ENCODE results near the gene HCN2. TPM values are rescaled to one million over a fixed set of nuclear protein-coding genes. Genes with fewer than 3 reads are reported as not detected.
"Not testable (repeated sequence)": the region's sequence is repeated elsewhere in the genome, so short reads cannot be mapped to it uniquely, and the experiment has no call there.

Gene HCN2
- polyA plus RNA-seq, 2 donors, result 0.65 to 1.4 TPM

GRCh38 chr19:602391-603301 lies 13.0 kb downstream of the HCN2 start:
- Histone ChIP-seq H3K27ac (ENCODE audit: low read depth in 2 of 2, low read length in 1 of 2) (no peak overlapping the region), H3K4me3 (ENCODE audit: low read depth in 1 of 2, low read length in 2 of 2) (no peak overlapping the region), H3K4me1 (ENCODE audit: control insufficient read depth in 2 of 2, insufficient read depth in 2 of 2, low read length in 1 of 2) (no peaks in the 10 kb centered on the region), H3K36me3 (ENCODE audit: control insufficient read depth in 2 of 2, insufficient read depth in 2 of 2, low read length in 1 of 2) (no peaks in the 10 kb centered on the region), H3K27me3 (ENCODE audit: control insufficient read depth in 1 of 2, insufficient read depth in 2 of 2, low read length in 2 of 2) (no peaks in the 10 kb centered on the region), H3K9me3 (ENCODE audit: control insufficient read depth in 2 of 2, insufficient read depth in 1 of 2, low read depth in 1 of 2, low read length in 1 of 2) (peaks cover 0 to 3% of the 10 kb centered on the region in 2 donors)
- 78 to 79% methylated on average over 34 to 35 of the region's 35 CpGs for WGBS, 2 donors

GRCh38 chr19:603302-603639 lies 13.6 kb downstream of the HCN2 start:
- not testable (repeated sequence) for H3K36me3 ChIP-seq (ENCODE audit: control insufficient read depth in 2 of 2, insufficient read depth in 2 of 2, low read length in 1 of 2); H3K27me3 ChIP-seq (ENCODE audit: control insufficient read depth in 1 of 2, insufficient read depth in 2 of 2, low read length in 2 of 2); H3K4me3 ChIP-seq (ENCODE audit: low read depth in 1 of 2, low read length in 2 of 2); H3K27ac ChIP-seq (ENCODE audit: low read depth in 2 of 2, low read length in 1 of 2); H3K4me1 ChIP-seq (ENCODE audit: control insufficient read depth in 2 of 2, insufficient read depth in 2 of 2, low read length in 1 of 2); H3K9me3 ChIP-seq (ENCODE audit: control insufficient read depth in 2 of 2, insufficient read depth in 1 of 2, low read depth in 1 of 2, low read length in 1 of 2)
- 87 to 88% methylated on average over 10 to 13 of the region's 13 CpGs for WGBS, 2 donors

- H3K9me3 ChIP-seq (ENCODE audit: control insufficient read depth in 2 of 2, insufficient read depth in 1 of 2, low read depth in 1 of 2, low read length in 1 of 2); H3K36me3 ChIP-seq (ENCODE audit: control insufficient read depth in 2 of 2, insufficient read depth in 2 of 2, low read length in 1 of 2); H3K27ac ChIP-seq (ENCODE audit: low read depth in 2 of 2, low read length in 1 of 2); H3K27me3 ChIP-seq (ENCODE audit: control insufficient read depth in 1 of 2, insufficient read depth in 2 of 2, low read length in 2 of 2); H3K4me1 ChIP-seq (ENCODE audit: control insufficient read depth in 2 of 2, insufficient read depth in 2 of 2, low read length in 1 of 2); H3K4me3 ChIP-seq (ENCODE audit: low read depth in 1 of 2, low read length in 2 of 2): not testable (repeated sequence)
- 89 to 94% methylated on average over 20 of the region's 20 CpGs for WGBS, 2 donors
Measured at GRCh38 chr19:603779-604178, 14.1 kb downstream of the HCN2 start.

DNA sequence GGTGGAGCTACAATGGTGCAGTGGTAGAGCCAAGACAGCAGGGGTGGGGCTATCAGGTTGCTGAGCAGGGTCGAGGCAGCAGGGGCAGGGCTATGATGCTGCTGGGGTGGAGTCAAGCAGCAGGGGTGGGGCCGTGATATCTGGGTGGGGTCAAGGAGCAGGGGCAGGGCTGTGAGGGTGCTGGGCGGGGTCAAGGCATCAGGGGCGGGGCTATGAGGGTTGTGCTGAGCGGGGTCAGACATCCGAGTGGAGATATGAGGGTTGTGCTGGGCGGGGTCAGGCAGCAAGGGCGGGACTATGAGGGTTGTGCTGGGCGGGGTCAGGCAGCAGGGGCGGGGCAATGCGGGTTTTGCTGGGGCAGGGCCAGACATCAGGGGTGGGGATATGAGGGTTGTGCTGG lies 14.7 kb downstream of the HCN2 start:
- Histone ChIP-seq H3K9me3 (ENCODE audit: control insufficient read depth in 2 of 2, insufficient read depth in 1 of 2, low read depth in 1 of 2, low read length in 1 of 2) (peaks cover 0 to 3% of the 10 kb centered on the region in 2 donors), H3K4me1 (ENCODE audit: control insufficient read depth in 2 of 2, insufficient read depth in 2 of 2, low read length in 1 of 2) (no peaks in the 10 kb centered on the region), H3K36me3 (ENCODE audit: control insufficient read depth in 2 of 2, insufficient read depth in 2 of 2, low read length in 1 of 2) (no peaks in the 10 kb centered on the region), H3K27ac (ENCODE audit: low read depth in 2 of 2, low read length in 1 of 2) (no peak overlapping the region), H3K27me3 (ENCODE audit: control insufficient read depth in 1 of 2, insufficient read depth in 2 of 2, low read length in 2 of 2) (no peaks in the 10 kb centered on the region), H3K4me3 (ENCODE audit: low read depth in 1 of 2, low read length in 2 of 2) (no peak overlapping the region)
- 81 to 89% methylated on average over 11 of the region's 11 CpGs for WGBS, 2 donors

- H3K4me3 ChIP-seq (ENCODE audit: low read depth in 1 of 2, low read length in 2 of 2); H3K9me3 ChIP-seq (ENCODE audit: control insufficient read depth in 2 of 2, insufficient read depth in 1 of 2, low read depth in 1 of 2, low read length in 1 of 2); H3K27ac ChIP-seq (ENCODE audit: low read depth in 2 of 2, low read length in 1 of 2); H3K4me1 ChIP-seq (ENCODE audit: control insufficient read depth in 2 of 2, insufficient read depth in 2 of 2, low read length in 1 of 2); H3K36me3 ChIP-seq (ENCODE audit: control insufficient read depth in 2 of 2, insufficient read depth in 2 of 2, low read length in 1 of 2); H3K27me3 ChIP-seq (ENCODE audit: control insufficient read depth in 1 of 2, insufficient read depth in 2 of 2, low read length in 2 of 2): not testable (repeated sequence)
- WGBS, 2 donors, result 69 to 85% methylated on average over 16 to 34 of the region's 34 CpGs
Measured at GRCh38 chr19:605061-605971, 15.6 kb downstream of the HCN2 start.

DNA sequence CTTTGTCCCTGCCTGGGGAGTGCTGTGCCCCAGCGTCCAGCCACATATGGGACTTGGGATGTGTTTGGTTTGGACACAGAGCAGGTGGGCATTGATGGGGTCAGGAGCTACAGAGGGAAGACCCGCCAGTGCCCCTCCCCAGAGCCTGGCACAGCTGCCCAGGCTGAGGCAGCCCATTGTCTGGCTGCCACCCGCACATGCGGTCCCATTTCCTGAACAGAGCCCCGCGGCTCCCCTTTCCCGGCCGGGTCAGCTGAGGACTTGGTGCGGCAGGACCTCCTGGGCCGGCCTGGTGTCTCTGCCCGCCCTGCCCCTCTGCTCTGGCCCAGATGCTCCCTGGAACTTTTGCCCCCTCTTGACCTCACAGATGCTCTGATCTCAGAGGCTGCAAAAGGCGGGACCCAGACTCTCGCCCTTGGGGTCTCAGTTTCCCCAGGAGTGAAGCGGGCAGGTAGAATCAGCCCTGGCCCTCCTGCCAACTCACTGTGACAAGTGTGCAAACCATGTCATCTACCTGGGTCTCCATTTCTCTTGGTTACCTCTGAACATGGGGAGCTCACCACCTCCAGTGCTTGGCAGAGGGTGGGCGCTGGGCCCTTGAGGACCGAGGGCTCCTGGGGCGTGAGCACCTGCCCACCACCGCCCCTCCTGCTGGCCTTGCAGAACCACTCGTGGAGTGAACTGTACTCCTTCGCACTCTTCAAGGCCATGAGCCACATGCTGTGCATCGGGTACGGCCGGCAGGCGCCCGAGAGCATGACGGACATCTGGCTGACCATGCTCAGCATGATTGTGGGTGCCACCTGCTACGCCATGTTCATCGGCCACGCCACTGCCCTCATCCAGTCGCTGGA lies 17.8 kb downstream of the HCN2 start:
- Histone ChIP-seq H3K36me3 (ENCODE audit: control insufficient read depth in 2 of 2, insufficient read depth in 2 of 2, low read length in 1 of 2) (no peaks in the 10 kb centered on the region), H3K4me1 (ENCODE audit: control insufficient read depth in 2 of 2, insufficient read depth in 2 of 2, low read length in 1 of 2) (no peaks in the 10 kb centered on the region), H3K9me3 (ENCODE audit: control insufficient read depth in 2 of 2, insufficient read depth in 1 of 2, low read depth in 1 of 2, low read length in 1 of 2) (peaks cover 0 to 3% of the 10 kb centered on the region in 2 donors), H3K27ac (ENCODE audit: low read depth in 2 of 2, low read length in 1 of 2) (no peak overlapping the region), H3K27me3 (ENCODE audit: control insufficient read depth in 1 of 2, insufficient read depth in 2 of 2, low read length in 2 of 2) (peaks cover 0 to 4% of the 10 kb centered on the region in 2 donors), H3K4me3 (ENCODE audit: low read depth in 1 of 2, low read length in 2 of 2) (no peak overlapping the region)
- 85 to 88% methylated on average over 26 to 30 of the region's 30 CpGs for WGBS, 2 donors

GRCh38 chr19:608155-609003 lies 18.7 kb downstream of the HCN2 start:
- H3K9me3 ChIP-seq (ENCODE audit: control insufficient read depth in 2 of 2, insufficient read depth in 1 of 2, low read depth in 1 of 2, low read length in 1 of 2), result peaks cover 0 to 3% of the 10 kb centered on the region in 2 donors
- H3K4me3 ChIP-seq (ENCODE audit: low read depth in 1 of 2, low read length in 2 of 2), result no peak overlapping the region
- H3K27me3 ChIP-seq (ENCODE audit: control insufficient read depth in 1 of 2, insufficient read depth in 2 of 2, low read length in 2 of 2), result peaks cover 0 to 4% of the 10 kb centered on the region in 2 donors
- no peaks in the 10 kb centered on the region for H3K36me3 ChIP-seq (ENCODE audit: control insufficient read depth in 2 of 2, insufficient read depth in 2 of 2, low read length in 1 of 2)
- H3K4me1 ChIP-seq (ENCODE audit: control insufficient read depth in 2 of 2, insufficient read depth in 2 of 2, low read length in 1 of 2), result no peaks in the 10 kb centered on the region
- no peak overlapping the region for H3K27ac ChIP-seq (ENCODE audit: low read depth in 2 of 2, low read length in 1 of 2)
- WGBS, 2 donors, result 78 to 82% methylated on average over 27 to 30 of the region's 30 CpGs

DNA sequence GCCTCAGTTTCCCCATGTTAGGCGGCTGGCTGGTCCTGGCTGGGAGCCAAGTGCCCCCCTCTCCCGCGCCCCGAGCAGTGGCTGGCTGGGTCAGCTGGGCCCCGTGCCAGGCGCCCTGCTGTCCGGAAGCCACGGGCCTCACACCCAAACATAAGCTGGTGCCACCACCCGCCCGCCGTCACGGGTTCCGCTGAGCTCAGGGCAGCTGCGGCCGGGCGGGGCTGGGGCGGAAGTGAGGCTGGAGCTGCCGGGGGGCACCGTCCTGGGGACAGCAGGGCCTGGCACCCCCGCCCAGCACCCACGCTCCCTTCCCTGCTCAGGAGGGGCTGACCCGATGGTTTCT lies 19.3 kb downstream of the HCN2 start:
- Histone ChIP-seq H3K4me3 (ENCODE audit: low read depth in 1 of 2, low read length in 2 of 2) (no peak overlapping the region), H3K4me1 (ENCODE audit: control insufficient read depth in 2 of 2, insufficient read depth in 2 of 2, low read length in 1 of 2) (no peaks in the 10 kb centered on the region), H3K27ac (ENCODE audit: low read depth in 2 of 2, low read length in 1 of 2) (no peak overlapping the region), H3K9me3 (ENCODE audit: control insufficient read depth in 2 of 2, insufficient read depth in 1 of 2, low read depth in 1 of 2, low read length in 1 of 2) (peaks cover 0 to 3% of the 10 kb centered on the region in 2 donors), H3K36me3 (ENCODE audit: control insufficient read depth in 2 of 2, insufficient read depth in 2 of 2, low read length in 1 of 2) (no peaks in the 10 kb centered on the region), H3K27me3 (ENCODE audit: control insufficient read depth in 1 of 2, insufficient read depth in 2 of 2, low read length in 2 of 2) (peaks cover 0 to 4% of the 10 kb centered on the region in 2 donors)
- WGBS, 2 donors, result 43 to 52% methylated on average over 21 to 22 of the region's 22 CpGs

Measured in esophagus (tissue), 2 donors.